Panc1 (cell line): ENCODE measurements around the gene SPATA32. TPM values are rescaled to one million over a fixed set of nuclear protein-coding genes. Genes with fewer than 3 reads are reported as not detected.
A peak's percentile ranks its signal among the peaks of the same experiment; 100 is the strongest.

ENCODE experiments used
- ATAC-seq: fragments of 200-7000 bp; cut with Tn5 transposase; 2 replicates; pipeline ENCODE4 v1.9.1; 2020; ENCODE audit warnings: mild to moderate bottlenecking, moderate library complexity
- BruUV-seq: library from RNA; stranded (reverse); fragments of 400-500 nt; replicated peaks from 2 replicates; lab custom pipeline; 2021; lab: Mats Ljungman, UMichigan
- CTCF ChIA-PET: fragments of 300-600 bp; sonication (Branson Sonifier 250); formaldehyde crosslinking; loops from one replicate; lab custom pipeline; 2022; ENCODE audit warnings: antibody characterized with exemption; lab: Charles Lee
- POLR2A ChIA-PET: fragments of 300-600 bp; sonication (Branson Sonifier 250); formaldehyde crosslinking; loops from one replicate; lab custom pipeline; 2022; ENCODE audit warnings: antibody characterized with exemption; lab: Charles Lee
- DNase-seq: peaks from one replicate; pipeline ENCODE4 v3.0.0-alpha.2; 2010; ENCODE audit warnings: low read depth, low spot score
- H3K27ac ChIP-seq: 2 replicates; pipeline ENCODE4 v1.5.1; 2011; ENCODE audit warnings: mild to moderate bottlenecking, low read length, inconsistent platforms
- H3K27me3 ChIP-seq: fragments of 200-500 bp; sonication (Bioruptor generic); 2 replicates; pipeline ENCODE4 v1.6.0; 2014; ENCODE audit warnings: low read length, inconsistent platforms; ENCODE audit not compliant: control insufficient read depth, insufficient read depth
- H3K36me3 ChIP-seq: fragments of 200-500 bp; sonication (Bioruptor generic); 2 replicates; pipeline ENCODE4 v1.5.1; 2014; ENCODE audit warnings: inconsistent platforms, mild to moderate bottlenecking, low read length, moderate library complexity; ENCODE audit not compliant: control insufficient read depth, insufficient read depth
- H3K4me1 ChIP-seq: 2 replicates; pipeline ENCODE4 v1.5.1; 2011; ENCODE audit warnings: inconsistent platforms, mild to moderate bottlenecking, low read length, moderate library complexity; ENCODE audit not compliant: control insufficient read depth, insufficient read depth
- H3K4me3 ChIP-seq, 2 experiments: 2 replicates each; pipeline ENCODE4 v1.5.1; 2011 to 2012; ENCODE audit warnings: low read depth in 2 of 2, low read length in 2 of 2, mild to moderate bottlenecking in 2 of 2, inconsistent platforms in 1 of 2, moderate library complexity in 1 of 2
- H3K9me3 ChIP-seq: fragments of 200-500 bp; sonication (Bioruptor generic); 2 replicates; pipeline ENCODE4 v1.5.1; 2014; ENCODE audit warnings: low read depth, mild to moderate bottlenecking, inconsistent platforms, low read length, moderate library complexity; ENCODE audit not compliant: control insufficient read depth, insufficient read depth
- CTCF ChIP-seq: fragments of 450-650 bp; IDR thresholded peaks from 2 replicates; pipeline ENCODE4 v1.5.1; 2017; ENCODE audit warnings: mild to moderate bottlenecking
- POLR2AphosphoS5 ChIP-seq: IDR thresholded peaks from 2 replicates; pipeline ENCODE4 v1.6.1; 2012; ENCODE audit warnings: mild to moderate bottlenecking, low read depth, low read length, moderate library complexity
- SIN3A ChIP-seq: IDR thresholded peaks from 2 replicates; pipeline ENCODE4 v1.6.1; 2012; ENCODE audit warnings: low read depth, mild to moderate bottlenecking, low read length, moderate library complexity, borderline replicate concordance; ENCODE audit not compliant: insufficient read depth
- TCF7L2 ChIP-seq: IDR thresholded peaks from 2 replicates; pipeline ENCODE4 v1.6.1; 2011; ENCODE audit warnings: mild to moderate bottlenecking, low read depth, low read length, inconsistent platforms
- in situ Hi-C: cut with HindIII; loops from 2 replicates; pipeline ENCODE4 v1.10.0; 2016; ENCODE audit warnings: low sequenced_read_pairs, low pct_unique_long_range_greater_than_20kb
- intact Hi-C: fragments of 100-400 bp; cut with micrococcal nuclease; formaldehyde crosslinking; loops from one replicate; pipeline ENCODE4 v1.10.0; 2022; ENCODE audit not compliant: unreplicated experiment
- total RNA-seq: library from RNA; stranded (reverse); gene quantifications from one replicate; pipeline ENCODE4 v1.2.1, GENCODE V29; 2021; ENCODE audit not compliant: unreplicated experiment
- TF ChIP-seq, protein P1 (sequence below), 2 experiments: IDR thresholded peaks; 2 replicates each; pipeline ENCODE4 v1.6.1; 2011 to 2012; ENCODE audit warnings: low read depth in 2 of 2, control low read depth in 1 of 2, low read length in 1 of 2, mild to moderate bottlenecking in 1 of 2, moderate library complexity in 1 of 2; ENCODE audit not compliant: insufficient read depth in 1 of 2

Gene SPATA32
- total RNA-seq, 1 experiment from 2014 or later = 0.26 TPM

DNA sequence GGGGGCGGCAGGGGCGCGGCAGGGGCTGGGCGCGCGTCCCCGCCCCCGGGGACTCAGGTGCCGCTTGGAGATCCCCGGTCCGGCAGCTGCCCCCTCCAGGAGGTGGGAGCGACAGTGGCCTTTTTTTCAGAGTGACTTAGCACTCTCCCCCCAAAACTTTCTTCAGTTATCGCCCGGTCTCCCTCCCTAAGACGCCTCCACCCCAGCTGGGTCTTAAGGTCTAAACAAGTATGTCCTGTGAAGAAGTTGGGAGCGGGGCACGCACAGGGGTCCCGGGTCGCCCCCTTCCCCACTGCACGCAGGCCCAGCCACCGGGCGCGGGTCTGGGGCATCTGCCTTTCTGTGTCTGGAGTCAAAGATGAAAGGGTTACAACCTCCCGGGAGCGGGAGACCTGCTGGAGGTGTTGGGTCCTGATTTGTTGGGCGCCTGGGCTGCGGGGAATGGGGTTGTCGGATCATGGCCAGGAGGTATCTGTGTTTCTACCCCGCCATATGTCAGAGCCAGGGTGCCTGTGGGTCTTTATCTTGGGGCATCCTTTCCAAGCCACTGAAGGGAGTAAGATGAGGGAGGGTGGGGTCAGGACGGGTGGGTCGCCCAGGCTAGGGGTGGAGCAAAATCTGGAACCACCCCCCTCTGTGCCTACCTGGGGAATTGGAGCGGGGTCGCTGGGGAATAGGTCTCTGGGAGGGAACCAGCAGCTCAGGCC, 39.5 kb downstream of the SPATA32 start:
- TF ChIP-seq POLR2AphosphoS5 (no peak), SIN3A (0 out of 2 replicates have a peak, but pooled peaks have one; percentile 31)
- ChIA-PET POLR2A (no interaction called here), CTCF (no interaction called here)
- BruUV-seq = no TSS peak
- H3K4me3 ChIP-seq = peak overlapping the region; percentile 51 to 67
- in situ Hi-C loops = no loop called here
- no peaks in the 10 kb centered on the region for H3K9me3 ChIP-seq
- intact Hi-C loops = no loop called here
- no peak for ATAC-seq
- no peaks in the 10 kb centered on the region for H3K36me3 ChIP-seq
- no peaks in the 10 kb centered on the region for H3K27me3 ChIP-seq
- no peak for DNase-seq
- peak overlapping the region; percentile 96 for H3K27ac ChIP-seq
- H3K4me1 ChIP-seq = peaks cover 39% of the 10 kb centered on the region

GRCh38 chr17:45222014-45222288, 39.9 kb downstream of the SPATA32 start:
- Histone ChIP-seq H3K4me1 (peaks cover 38% of the 10 kb centered on the region), H3K27me3 (no peaks in the 10 kb centered on the region), H3K9me3 (no peaks in the 10 kb centered on the region), H3K4me3 (peak overlapping the region; percentile 51 to 67; a peak in 3 of 4 replicates), H3K36me3 (no peaks in the 10 kb centered on the region), H3K27ac (no peak overlapping the region)
- TF ChIP-seq POLR2AphosphoS5 (no peak), CTCF (no peak), SIN3A (no peak), TCF7L2 (no peak)
- TF ChIP-seq, protein P1, sequence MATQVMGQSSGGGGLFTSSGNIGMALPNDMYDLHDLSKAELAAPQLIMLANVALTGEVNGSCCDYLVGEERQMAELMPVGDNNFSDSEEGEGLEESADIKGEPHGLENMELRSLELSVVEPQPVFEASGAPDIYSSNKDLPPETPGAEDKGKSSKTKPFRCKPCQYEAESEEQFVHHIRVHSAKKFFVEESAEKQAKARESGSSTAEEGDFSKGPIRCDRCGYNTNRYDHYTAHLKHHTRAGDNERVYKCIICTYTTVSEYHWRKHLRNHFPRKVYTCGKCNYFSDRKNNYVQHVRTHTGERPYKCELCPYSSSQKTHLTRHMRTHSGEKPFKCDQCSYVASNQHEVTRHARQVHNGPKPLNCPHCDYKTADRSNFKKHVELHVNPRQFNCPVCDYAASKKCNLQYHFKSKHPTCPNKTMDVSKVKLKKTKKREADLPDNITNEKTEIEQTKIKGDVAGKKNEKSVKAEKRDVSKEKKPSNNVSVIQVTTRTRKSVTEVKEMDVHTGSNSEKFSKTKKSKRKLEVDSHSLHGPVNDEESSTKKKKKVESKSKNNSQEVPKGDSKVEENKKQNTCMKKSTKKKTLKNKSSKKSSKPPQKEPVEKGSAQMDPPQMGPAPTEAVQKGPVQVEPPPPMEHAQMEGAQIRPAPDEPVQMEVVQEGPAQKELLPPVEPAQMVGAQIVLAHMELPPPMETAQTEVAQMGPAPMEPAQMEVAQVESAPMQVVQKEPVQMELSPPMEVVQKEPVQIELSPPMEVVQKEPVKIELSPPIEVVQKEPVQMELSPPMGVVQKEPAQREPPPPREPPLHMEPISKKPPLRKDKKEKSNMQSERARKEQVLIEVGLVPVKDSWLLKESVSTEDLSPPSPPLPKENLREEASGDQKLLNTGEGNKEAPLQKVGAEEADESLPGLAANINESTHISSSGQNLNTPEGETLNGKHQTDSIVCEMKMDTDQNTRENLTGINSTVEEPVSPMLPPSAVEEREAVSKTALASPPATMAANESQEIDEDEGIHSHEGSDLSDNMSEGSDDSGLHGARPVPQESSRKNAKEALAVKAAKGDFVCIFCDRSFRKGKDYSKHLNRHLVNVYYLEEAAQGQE (IDR thresholded peaks at IDR 0.05; ENCODE audit: insufficient read depth in 1 of 2, low read depth in 2 of 2, low read length in 1 of 2) = no peak
- in situ Hi-C loops = no loop called here
- intact Hi-C loops = no loop called here
- DNase-seq (no peak), ATAC-seq (no peak)
- BruUV-seq = no TSS peak
- POLR2A ChIA-PET = no interaction called here
- CTCF ChIA-PET = no interaction called here
